Ishikawa (cell line): ENCODE results near the gene ZCCHC7.

Experiments used
- CEBPB ChIP-seq: IDR thresholded peaks from 2 replicates; pipeline ENCODE4 v1.6.1; 2012
- CREB1 ChIP-seq: IDR thresholded peaks from 2 replicates; pipeline ENCODE4 v1.6.1; 2012; ENCODE audit warnings: low read depth
- EGR1 ChIP-seq: IDR thresholded peaks from 2 replicates; pipeline ENCODE4 v1.6.1; 2012
- EP300 ChIP-seq: IDR thresholded peaks from 2 replicates; pipeline ENCODE4 v1.6.1; 2012; ENCODE audit warnings: borderline replicate concordance
- FOXM1 ChIP-seq: IDR thresholded peaks from 2 replicates; pipeline ENCODE4 v1.6.1; 2012; ENCODE audit warnings: low read depth, borderline replicate concordance
- NFIC ChIP-seq: IDR thresholded peaks from 2 replicates; pipeline ENCODE4 v1.6.1; 2012
- RAD21 ChIP-seq: IDR thresholded peaks from 2 replicates; pipeline ENCODE4 v1.6.1; 2012; ENCODE audit warnings: low read depth
- TAF1 ChIP-seq: IDR thresholded peaks from 2 replicates; pipeline ENCODE4 v1.6.1; 2012; ENCODE audit warnings: low read depth, mild to moderate bottlenecking
- TCF12 ChIP-seq: IDR thresholded peaks from 2 replicates; pipeline ENCODE4 v1.6.1; 2012; ENCODE audit warnings: low read depth
- TEAD4 ChIP-seq: IDR thresholded peaks from 2 replicates; pipeline ENCODE4 v1.6.1; 2012
- YY1 ChIP-seq: IDR thresholded peaks from 2 replicates; pipeline ENCODE4 v1.6.1; 2012; ENCODE audit warnings: low read depth
- ZBTB7A ChIP-seq: IDR thresholded peaks from 2 replicates; pipeline ENCODE4 v1.6.1; 2012; ENCODE audit warnings: low read depth
- TF ChIP-seq, protein P1 (sequence below): IDR thresholded peaks from 2 replicates; pipeline ENCODE4 v1.6.1; 2012
- TF ChIP-seq, protein P2 (sequence below): IDR thresholded peaks from 2 replicates; pipeline ENCODE4 v1.6.1; 2012
- TF ChIP-seq, protein P3 (sequence below): IDR thresholded peaks from 2 replicates; pipeline ENCODE4 v1.6.1; 2012; ENCODE audit warnings: low read depth, mild to moderate bottlenecking

ZCCHC7 gene

DNA sequence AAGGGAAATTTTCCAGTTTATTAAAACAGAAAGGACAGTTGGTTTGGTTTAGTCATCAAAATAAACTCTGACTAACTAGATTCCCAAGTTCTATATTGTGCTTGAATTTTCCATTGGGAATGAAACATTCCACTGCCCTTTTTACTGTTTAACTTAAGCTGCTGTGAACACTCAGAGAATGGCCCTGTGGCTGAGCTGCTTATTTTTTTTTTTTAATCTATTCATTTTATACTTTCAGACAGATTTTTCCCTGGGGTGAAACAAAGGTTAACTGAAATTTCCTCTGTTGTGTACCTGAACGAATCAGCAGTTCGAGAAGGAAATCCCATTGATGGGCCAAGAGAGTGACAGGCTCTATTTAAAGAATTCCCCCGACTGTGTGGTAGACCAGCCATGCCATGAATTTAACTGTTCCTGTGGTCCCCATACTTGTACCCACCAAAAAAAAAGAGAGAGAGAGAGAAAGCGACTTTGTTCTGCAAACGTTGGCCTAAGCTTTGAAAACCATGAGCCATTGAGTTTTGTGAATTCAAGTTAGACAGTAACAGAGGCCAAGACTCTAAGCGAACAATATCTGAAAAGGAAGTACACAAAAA is 163.5 kb downstream of the ZCCHC7 start:
- TF ChIP-seq EGR1: no peak
- TF ChIP-seq NFIC: no peak
- TF ChIP-seq TAF1: no peak
- no peak for TF ChIP-seq TEAD4
- TF ChIP-seq CREB1: no peak
- no peak for TF ChIP-seq YY1
- TF ChIP-seq, protein P1, sequence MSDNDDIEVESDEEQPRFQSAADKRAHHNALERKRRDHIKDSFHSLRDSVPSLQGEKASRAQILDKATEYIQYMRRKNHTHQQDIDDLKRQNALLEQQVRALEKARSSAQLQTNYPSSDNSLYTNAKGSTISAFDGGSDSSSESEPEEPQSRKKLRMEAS: no peak
- no peak for TF ChIP-seq EP300
- no peak for TF ChIP-seq RAD21
- TF ChIP-seq TCF12: no peak
- no peak for TF ChIP-seq ZBTB7A
- TF ChIP-seq, protein P2, sequence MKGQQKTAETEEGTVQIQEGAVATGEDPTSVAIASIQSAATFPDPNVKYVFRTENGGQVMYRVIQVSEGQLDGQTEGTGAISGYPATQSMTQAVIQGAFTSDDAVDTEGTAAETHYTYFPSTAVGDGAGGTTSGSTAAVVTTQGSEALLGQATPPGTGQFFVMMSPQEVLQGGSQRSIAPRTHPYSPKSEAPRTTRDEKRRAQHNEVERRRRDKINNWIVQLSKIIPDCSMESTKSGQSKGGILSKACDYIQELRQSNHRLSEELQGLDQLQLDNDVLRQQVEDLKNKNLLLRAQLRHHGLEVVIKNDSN: no peak
- no peak for TF ChIP-seq CEBPB
- TF ChIP-seq FOXM1: no peak

DNA sequence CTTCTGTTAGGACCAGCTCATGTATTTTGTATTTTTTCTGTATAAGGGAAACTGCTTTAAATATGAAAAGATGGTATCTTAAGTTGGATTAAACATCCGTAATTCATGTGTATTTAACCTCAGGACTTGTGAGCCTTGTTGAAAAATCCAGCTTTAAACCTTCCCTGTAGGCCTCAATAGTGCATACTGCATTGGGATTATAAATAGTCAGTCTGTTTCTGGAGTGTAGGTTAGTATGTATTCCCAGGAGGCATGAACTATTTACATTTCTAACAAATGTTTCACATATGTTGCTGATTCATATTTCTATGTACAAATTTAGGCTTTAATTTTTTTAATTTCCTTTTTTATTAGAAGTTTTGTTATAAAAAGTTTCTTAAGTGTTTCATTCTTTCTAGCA is 164.3 kb downstream of the ZCCHC7 start:
- TF ChIP-seq CREB1 (no peak), TAF1 (no peak), YY1 (no peak), RAD21 (no peak), TEAD4 (no peak), NFIC (no peak), CEBPB (no peak), TCF12 (no peak), ZBTB7A (no peak), EGR1 (no peak), FOXM1 (no peak), EP300 (no peak)
- TF ChIP-seq, protein P2: no peak
- TF ChIP-seq, protein P1: no peak
- TF ChIP-seq, protein P3, sequence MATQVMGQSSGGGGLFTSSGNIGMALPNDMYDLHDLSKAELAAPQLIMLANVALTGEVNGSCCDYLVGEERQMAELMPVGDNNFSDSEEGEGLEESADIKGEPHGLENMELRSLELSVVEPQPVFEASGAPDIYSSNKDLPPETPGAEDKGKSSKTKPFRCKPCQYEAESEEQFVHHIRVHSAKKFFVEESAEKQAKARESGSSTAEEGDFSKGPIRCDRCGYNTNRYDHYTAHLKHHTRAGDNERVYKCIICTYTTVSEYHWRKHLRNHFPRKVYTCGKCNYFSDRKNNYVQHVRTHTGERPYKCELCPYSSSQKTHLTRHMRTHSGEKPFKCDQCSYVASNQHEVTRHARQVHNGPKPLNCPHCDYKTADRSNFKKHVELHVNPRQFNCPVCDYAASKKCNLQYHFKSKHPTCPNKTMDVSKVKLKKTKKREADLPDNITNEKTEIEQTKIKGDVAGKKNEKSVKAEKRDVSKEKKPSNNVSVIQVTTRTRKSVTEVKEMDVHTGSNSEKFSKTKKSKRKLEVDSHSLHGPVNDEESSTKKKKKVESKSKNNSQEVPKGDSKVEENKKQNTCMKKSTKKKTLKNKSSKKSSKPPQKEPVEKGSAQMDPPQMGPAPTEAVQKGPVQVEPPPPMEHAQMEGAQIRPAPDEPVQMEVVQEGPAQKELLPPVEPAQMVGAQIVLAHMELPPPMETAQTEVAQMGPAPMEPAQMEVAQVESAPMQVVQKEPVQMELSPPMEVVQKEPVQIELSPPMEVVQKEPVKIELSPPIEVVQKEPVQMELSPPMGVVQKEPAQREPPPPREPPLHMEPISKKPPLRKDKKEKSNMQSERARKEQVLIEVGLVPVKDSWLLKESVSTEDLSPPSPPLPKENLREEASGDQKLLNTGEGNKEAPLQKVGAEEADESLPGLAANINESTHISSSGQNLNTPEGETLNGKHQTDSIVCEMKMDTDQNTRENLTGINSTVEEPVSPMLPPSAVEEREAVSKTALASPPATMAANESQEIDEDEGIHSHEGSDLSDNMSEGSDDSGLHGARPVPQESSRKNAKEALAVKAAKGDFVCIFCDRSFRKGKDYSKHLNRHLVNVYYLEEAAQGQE: no peak

DNA sequence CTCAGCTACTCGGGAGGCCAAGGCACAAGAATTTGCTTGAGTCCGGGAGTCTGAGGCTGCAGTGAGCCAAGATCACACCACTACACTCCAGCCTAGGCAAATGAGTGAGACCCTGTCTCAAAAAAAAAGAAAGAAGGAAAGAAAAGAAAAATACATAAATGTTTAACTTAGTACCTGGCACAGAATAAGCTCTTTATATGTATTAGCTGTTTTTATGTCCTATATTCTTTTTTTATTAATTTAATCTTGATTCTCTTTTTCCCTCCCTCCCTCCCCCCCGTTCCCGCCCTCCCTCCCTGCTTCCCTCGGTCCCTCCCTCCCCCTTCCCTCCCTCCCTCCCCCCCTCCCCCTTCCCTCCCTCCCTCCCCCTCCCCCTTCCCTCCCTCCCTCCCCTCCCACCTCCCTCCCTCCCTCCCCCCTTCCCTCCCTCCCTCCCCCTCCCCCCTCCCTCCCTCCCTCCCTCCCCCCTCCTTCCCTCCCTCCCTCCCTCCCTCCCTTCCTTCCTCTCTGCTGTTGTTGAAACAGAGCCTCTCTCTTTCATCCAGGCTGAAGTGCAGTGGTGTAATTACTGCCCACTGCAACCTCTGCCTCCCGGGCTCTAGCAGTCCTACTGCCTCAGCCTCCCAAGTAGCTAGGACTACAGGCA is 166.3 kb downstream of the ZCCHC7 start:
- TF ChIP-seq, protein P3: no peak
- TF ChIP-seq ZBTB7A (no peak), EGR1 (no peak), TEAD4 (no peak), CREB1 (no peak), TAF1 (no peak), CEBPB (no peak), FOXM1 (no peak), NFIC (no peak), TCF12 (no peak), YY1 (no peak), EP300 (no peak)
- TF ChIP-seq, protein P2: no peak
- TF ChIP-seq, protein P1: no peak

DNA sequence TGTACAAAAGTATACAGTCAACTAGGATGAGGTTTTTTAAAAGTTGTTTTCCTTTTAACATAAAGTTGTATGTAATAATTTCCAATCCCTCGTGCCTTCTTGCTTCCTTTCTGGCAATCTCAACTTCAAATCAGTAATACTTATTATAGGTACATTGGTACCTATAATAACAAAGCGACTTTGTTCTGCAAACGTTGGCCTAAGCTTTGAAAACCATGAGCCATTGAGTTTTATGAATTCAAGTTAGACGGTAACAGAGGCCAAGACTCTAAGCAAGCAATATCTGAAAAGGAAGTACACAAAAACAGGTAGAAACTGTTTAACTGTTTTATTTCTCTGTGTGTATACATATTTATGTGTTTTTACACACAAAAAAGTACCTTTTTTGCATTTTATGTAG is 166.9 kb downstream of the ZCCHC7 start:
- no peak for TF ChIP-seq NFIC
- TF ChIP-seq, protein P3: no peak
- TF ChIP-seq ZBTB7A: no peak
- no peak for TF ChIP-seq CREB1
- TF ChIP-seq FOXM1: no peak
- no peak for TF ChIP-seq RAD21
- no peak for TF ChIP-seq EGR1
- TF ChIP-seq, protein P1: no peak
- TF ChIP-seq TEAD4: no peak
- no peak for TF ChIP-seq TAF1
